ENCODE data around the gene YY1AP1.
A peak's percentile ranks its signal among the peaks of the same experiment; 100 is the strongest.
"Not testable (repeated sequence)": the region's sequence is repeated elsewhere in the genome, so short reads cannot be mapped to it uniquely, and the experiment has no call there.

The YY1AP1 gene, protein sequence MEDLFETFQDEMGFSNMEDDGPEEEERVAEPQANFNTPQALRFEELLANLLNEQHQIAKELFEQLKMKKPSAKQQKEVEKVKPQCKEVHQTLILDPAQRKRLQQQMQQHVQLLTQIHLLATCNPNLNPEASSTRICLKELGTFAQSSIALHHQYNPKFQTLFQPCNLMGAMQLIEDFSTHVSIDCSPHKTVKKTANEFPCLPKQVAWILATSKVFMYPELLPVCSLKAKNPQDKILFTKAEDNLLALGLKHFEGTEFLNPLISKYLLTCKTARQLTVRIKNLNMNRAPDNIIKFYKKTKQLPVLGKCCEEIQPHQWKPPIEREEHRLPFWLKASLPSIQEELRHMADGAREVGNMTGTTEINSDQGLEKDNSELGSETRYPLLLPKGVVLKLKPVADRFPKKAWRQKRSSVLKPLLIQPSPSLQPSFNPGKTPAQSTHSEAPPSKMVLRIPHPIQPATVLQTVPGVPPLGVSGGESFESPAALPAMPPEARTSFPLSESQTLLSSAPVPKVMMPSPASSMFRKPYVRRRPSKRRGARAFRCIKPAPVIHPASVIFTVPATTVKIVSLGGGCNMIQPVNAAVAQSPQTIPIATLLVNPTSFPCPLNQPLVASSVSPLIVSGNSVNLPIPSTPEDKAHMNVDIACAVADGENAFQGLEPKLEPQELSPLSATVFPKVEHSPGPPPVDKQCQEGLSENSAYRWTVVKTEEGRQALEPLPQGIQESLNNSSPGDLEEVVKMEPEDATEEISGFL

DNA sequence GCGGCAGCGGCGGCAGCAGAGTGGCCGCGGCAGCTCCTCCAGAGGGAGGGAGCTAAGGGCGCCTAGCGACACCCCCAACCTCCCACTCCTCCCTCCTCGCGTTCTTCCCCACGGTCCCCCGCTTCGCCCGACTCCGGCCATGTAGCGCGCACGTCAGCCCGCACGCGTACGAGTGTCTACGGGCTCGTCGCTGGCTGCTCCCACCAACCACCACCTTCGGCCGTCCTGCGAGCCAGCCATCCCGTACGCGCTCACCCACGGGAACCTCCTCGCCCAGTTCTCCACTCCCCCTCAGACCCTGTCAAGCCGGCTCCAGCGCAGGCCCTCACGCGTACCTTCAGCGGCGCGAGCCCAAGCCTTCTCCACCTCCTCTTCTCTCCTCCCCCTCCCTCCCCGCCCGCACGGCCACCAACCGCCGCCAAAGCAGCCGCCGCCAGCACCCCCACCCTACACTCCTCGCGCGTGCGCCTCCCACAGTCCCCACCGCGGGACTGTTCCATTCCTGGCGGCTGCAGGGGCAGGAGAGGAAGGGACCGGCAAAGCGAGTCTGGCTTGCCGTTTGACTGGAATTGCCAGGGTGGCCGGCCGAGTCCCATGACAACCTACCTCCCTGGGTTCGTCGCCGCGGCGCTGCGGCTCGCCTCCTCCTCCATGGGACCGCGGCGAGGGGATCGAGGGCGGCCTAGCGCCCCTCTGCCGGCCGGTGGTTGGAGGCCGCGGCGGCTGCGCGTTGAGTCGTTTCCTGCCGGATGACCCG is at the start of gene YY1AP1:
TSS of gene YY1AP1 (minus strand) at position 451 of the 757 bp plus-strand sequence. CDS start 8,338 bp downstream, outside the sequence.
- DNase-seq (ENCODE audit: low read depth) = peak; percentile 85

DNA sequence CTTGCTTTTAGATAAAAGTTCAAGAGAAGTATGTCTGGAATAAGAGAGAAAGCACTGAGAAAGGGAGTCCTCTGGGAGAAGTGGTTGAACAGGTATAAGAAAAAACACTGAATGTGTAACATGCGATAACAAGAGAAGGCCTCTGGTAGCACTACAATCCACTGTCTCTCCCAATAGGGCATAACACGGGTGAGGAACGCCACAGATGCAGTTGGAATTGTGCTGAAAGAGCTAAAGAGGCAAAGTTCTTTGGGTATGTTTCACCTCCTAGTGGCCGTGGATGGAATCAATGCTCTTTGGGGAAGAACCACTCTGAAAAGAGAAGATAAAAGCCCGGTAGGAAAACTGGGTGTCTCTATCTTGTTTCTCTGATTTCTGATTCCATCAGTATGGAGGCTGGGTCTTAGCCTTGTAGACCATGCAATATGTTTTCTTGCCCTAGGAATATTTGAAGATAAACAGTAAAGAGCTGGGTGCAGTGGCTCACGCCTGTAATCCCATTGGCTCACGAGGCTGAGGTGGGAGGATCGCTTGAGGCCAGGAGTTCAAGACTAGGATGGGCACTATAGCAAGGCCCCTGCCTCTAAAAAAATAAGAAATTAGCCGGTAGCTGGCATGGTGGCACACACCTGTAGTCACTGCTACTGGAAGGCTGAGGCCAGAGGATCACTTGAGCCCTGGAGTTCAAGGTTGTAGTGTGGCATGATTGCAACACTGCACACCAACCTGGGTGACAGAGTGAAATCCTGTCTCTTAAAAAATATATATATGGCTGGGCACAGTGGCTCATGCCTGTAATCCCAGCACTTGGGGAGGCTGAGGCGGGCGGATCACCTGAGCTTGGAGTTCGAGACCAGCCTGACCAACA is 40.7 kb upstream of the YY1AP1 start:
- peak; percentile 61 for DNase-seq (ENCODE audit: low read depth)

- no peak for DNase-seq (ENCODE audit: low read depth)
Measured at GRCh38 chr1:155725142-155725541, 36.6 kb upstream of the YY1AP1 start.

- no peak for DNase-seq (ENCODE audit: low read depth)
Measured at GRCh38 chr1:155719703-155720102, 31.1 kb upstream of the YY1AP1 start.

GRCh38 chr1:155718524-155719115 is 30.0 kb upstream of the YY1AP1 start:
- DNase-seq (ENCODE audit: low read depth) = not testable (repeated sequence)

DNA sequence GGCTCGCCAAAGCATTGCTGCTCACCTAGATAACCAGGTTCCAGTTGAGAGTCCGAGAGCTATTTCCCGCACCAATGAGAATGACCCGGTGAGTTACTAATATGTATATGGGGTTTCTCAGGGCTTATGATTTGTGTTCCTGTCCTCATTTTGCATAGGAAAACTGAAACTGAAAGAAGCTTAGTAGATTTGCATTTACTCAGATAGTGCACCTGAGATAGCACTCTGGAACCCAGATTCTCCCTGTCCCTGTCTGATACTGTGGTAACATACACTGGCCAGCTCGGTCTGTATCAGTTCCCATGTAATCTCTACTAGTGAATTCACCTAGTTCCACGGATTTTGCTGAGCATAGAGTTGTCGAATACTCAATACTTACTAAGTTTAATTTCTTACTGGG is 28.5 kb upstream of the YY1AP1 start:
- no peak for DNase-seq (ENCODE audit: low read depth)

GRCh38 chr1:155715777-155716176 is 27.2 kb upstream of the YY1AP1 start:
- no peak for DNase-seq (ENCODE audit: low read depth)

GRCh38 chr1:155715056-155715455 is 26.5 kb upstream of the YY1AP1 start:
- DNase-seq (ENCODE audit: low read depth) = not testable (repeated sequence)

DNA sequence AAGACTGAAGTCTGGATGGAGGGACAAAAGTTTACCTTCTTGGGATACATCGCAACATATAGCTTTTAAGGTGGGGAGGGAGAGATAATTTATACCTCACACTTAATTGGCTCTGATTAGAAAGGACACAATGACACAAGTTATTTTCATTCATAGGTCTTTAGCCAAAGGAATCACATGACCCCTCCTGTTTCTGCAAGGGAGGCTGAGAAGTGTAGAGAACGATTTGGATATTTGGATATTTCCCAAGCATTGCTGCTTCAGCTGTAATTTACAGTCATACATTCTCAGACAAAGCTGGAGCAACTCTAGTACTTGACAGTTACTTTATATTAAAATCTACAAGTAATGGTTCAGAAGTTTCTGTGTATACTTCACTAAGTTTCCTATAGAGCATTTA is 24.5 kb upstream of the YY1AP1 start:
- DNase-seq (ENCODE audit: low read depth) = no peak

GRCh38 chr1:155712636-155713035 is 24.1 kb upstream of the YY1AP1 start:
- not testable (repeated sequence) for DNase-seq (ENCODE audit: low read depth)

- DNase-seq (ENCODE audit: low read depth) = peak; percentile 14
Measured at GRCh38 chr1:155711457-155711856, 22.9 kb upstream of the YY1AP1 start.

DNA sequence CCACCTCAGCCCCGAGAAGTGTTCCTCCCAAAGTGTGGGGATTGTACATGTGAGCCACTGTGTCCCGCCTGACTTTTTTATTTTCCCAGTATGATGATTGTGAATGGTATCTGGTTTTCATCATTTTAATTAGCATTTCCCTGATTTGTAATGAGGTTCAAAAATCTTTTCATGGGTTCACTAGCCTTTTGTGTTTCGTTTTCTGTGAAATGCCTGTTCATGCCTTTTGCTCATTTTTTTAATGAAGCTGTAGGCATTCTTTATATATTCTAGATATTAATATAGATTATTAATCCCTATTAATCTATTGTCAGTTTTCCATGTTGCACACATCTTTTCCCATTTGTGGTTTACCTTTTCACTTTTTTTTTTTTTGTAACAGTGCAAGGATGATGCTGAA is 20.8 kb upstream of the YY1AP1 start:
- no peak for DNase-seq (ENCODE audit: low read depth)

DNA sequence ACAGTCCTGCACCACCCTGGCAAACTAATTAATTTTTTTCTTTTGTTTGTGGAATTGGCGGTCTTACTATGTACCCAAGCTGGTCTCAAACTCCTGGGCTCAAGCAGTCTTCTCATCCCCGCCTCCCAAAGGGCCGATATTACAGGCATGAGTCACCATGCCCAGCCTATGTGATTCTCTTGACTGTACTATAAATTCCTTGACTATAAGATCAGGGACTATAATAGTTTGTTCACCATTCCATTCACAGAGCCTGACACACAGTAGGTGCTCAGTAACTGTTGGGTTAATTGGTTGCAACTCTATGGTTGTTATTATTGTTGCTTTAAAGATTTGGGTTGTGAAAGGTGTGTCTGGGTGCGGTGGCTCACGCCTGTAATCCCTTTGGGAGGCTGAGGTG is 17.6 kb upstream of the YY1AP1 start:
- DNase-seq (ENCODE audit: low read depth) = peak; percentile 21

- not testable (repeated sequence) for DNase-seq (ENCODE audit: low read depth)
Measured at GRCh38 chr1:155704414-155704813, 15.8 kb upstream of the YY1AP1 start.

DNA sequence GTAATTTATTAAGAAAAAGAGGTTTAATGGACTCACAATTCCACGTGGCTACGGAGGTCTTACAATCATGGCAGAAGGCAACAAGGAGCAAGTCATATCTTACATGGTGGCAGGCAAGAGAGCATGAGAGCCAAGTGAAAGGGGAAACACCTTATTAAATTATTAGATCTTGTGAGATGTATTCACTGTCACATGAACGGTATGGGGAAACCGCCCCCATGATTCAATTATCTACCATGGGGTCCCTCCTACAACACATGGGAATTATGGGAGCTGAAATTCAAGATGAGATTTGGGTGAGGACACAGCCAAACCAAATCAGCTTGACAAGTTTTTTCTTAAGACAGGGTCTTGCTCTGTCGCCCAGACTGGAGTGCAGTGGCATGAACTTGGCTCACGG is 14.6 kb upstream of the YY1AP1 start:
- no peak for DNase-seq (ENCODE audit: low read depth)

DNA sequence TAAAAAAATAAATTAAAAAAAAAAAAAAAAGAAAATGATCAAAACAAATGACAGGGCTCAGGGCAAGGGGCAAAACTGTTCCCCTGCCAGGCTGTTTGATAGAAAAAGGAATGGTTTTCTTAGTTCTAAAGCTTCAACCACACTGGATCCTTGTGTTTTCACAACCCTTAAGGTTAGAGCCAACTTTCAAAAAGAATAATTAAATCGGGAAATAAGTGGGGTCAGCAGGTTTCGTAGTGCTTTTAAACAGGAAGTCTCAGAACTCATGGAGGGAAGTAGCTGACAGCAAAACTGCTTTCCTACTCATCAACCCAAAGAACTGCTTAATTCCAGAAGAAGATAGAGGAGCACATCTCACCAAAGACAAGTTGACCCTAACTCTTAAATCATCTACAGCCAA is 13.1 kb upstream of the YY1AP1 start:
- not testable (repeated sequence) for DNase-seq (ENCODE audit: low read depth)

- DNase-seq (ENCODE audit: low read depth) = not testable (repeated sequence)
Measured at GRCh38 chr1:155699062-155699461, 10.5 kb upstream of the YY1AP1 start.

- DNase-seq (ENCODE audit: low read depth) = peak; percentile 48
Measured at GRCh38 chr1:155698382-155699038, 9.9 kb upstream of the YY1AP1 start.

DNA sequence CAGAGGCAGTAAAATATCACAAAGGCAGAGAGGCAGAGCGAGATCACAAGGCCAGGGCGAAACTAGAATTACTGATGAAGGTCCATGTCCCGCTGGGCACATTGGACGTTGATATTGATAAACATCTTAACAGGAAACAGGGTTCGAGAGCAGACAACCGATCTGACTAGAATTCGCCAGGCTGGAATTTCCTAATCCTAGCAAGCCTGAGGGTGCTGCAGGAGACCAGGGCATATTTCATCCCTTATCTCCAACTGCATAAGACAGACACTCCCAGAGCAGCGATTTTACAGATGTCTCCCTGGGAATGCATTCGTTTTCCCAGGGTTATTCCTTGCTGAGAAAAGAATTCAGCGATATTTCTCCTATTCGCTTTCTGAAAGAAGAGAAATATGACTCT is 9.0 kb upstream of the YY1AP1 start:
- DNase-seq (ENCODE audit: low read depth) = not testable (repeated sequence)

DNA sequence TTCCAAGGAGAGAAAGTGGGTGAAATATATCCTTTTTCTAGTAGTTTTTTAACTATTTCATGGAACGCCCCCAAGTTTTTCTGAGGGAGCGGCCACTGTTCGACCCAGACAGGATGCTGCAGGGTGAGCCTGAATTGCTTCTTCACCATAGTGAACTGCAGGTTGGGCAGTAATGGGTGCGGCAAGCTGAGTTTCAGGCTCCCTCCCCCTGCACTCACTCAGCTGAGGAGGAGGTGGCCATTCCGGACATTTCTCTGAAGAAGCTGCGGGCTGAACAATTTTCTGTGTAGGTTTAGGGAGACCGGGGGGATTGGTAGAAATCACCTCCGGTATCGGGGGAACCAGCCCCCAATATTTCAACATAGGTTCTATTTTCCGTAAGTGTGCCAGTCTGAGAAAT is 8.5 kb upstream of the YY1AP1 start:
- no peak for DNase-seq (ENCODE audit: low read depth)

DNA sequence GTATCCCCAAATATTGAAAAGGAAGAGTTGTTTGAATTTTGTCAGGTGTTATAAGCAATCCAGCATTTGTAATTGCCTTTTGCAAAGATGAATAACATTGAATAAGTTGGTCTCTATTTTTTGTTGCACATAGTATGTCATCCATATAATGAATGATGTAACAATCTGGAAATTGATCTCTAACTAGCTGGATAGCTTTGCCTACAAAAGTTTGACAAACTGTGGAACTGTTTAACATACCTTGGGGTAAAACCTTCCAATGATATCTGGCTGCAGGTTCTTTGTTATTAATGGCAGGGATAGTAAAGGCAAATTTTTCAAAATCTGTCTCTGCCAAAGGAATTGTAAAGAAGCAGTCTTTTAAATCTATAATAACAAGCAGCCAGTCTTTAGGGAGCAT is 8.0 kb upstream of the YY1AP1 start:
- DNase-seq (ENCODE audit: low read depth) = no peak

Data from stromal cell of bone marrow (primary cell).